CD14-positive monocyte (primary cell): ENCODE results near the gene PHC3. TPM values are rescaled to one million over a fixed set of nuclear protein-coding genes. Genes with fewer than 3 reads are reported as not detected.

Source experiments
- DNase-seq, 3 donors: peaks; one replicate each; pipeline ENCODE4 v3.0.0-alpha.2; 2011 to 2022
- H2AFZ ChIP-seq: 2 replicates; pipeline ENCODE4 v1.6.0; 2012; ENCODE audit warnings: mild to moderate bottlenecking, low read depth, low read length, inconsistent platforms; ENCODE audit not compliant: insufficient read depth, poor library complexity, severe bottlenecking
- H3K27ac ChIP-seq, 2 donors: 1 replicate in 1 of 2; 2 replicates in 1 of 2; pipeline ENCODE4 v1.5.1; 2012 to 2013; ENCODE audit warnings: low read length in 2 of 2, control low read depth in 1 of 2, inconsistent platforms in 1 of 2, low read depth in 1 of 2, mild to moderate bottlenecking in 1 of 2
- H3K27me3 ChIP-seq, 2 donors: one replicate each; pipeline versions ENCODE4 v1.6.0 to v1.6.1; 2011 to 2013; ENCODE audit warnings: low read length in 2 of 2; ENCODE audit not compliant: control insufficient read depth in 2 of 2, insufficient read depth in 2 of 2
- H3K36me3 ChIP-seq, 2 donors: replicated peaks in 1 of 2; 1 replicate in 1 of 2; 2 replicates in 1 of 2; pipeline versions ENCODE4 v1.5.1 to v1.6.1; 2012 to 2013; ENCODE audit warnings: low read length in 2 of 2, control low read depth in 1 of 2, inconsistent platforms in 1 of 2, mild to moderate bottlenecking in 1 of 2; ENCODE audit not compliant: insufficient read depth in 2 of 2, control insufficient read depth in 1 of 2
- H3K4me1 ChIP-seq, 2 donors: 1 replicate in 1 of 2; 2 replicates in 1 of 2; pipeline versions ENCODE4 v1.5.1 to v1.6.1; 2012 to 2013; ENCODE audit warnings: low read length in 2 of 2, control low read depth in 1 of 2, inconsistent platforms in 1 of 2, mild to moderate bottlenecking in 1 of 2, moderate library complexity in 1 of 2; ENCODE audit not compliant: insufficient read depth in 2 of 2, control insufficient read depth in 1 of 2
- H3K4me2 ChIP-seq: replicated peaks from 2 replicates; pipeline ENCODE3; 2012; ENCODE audit warnings: low read length, moderate library complexity, mild to moderate bottlenecking; ENCODE audit not compliant: poor library complexity, severe bottlenecking; ENCODE audit errors: extremely low read depth
- H3K4me3 ChIP-seq, 3 experiments: fragments of 200-600 bp in 1 of 3; sonication (generic) in 1 of 3; replicated peaks in 1 of 3; 1 replicate in 2 of 3; 2 replicates in 1 of 3; pipeline ENCODE4 v1.5.1; 2011 to 2013; ENCODE audit warnings: low read length in 3 of 3, mild to moderate bottlenecking in 3 of 3, control low read depth in 2 of 3, low read depth in 2 of 3, inconsistent platforms in 1 of 3, moderate library complexity in 1 of 3
- H3K79me2 ChIP-seq: 2 replicates; pipeline ENCODE4 v1.6.0; 2012; ENCODE audit warnings: mild to moderate bottlenecking, control low read depth, inconsistent platforms, low read length, moderate library complexity; ENCODE audit not compliant: insufficient read depth
- H3K9ac ChIP-seq: 2 replicates; pipeline ENCODE4 v1.6.0; 2017; ENCODE audit warnings: low read length, mild to moderate bottlenecking; ENCODE audit not compliant: insufficient read depth, poor library complexity, severe bottlenecking
- H3K9me3 ChIP-seq, 2 donors: replicated peaks in 1 of 2; 1 replicate in 1 of 2; 2 replicates in 1 of 2; pipeline versions ENCODE4 v1.5.1 to v1.6.1; 2012 to 2013; ENCODE audit warnings: low read length in 2 of 2, control low read depth in 1 of 2; ENCODE audit not compliant: control insufficient read depth in 1 of 2, insufficient read depth in 1 of 2
- H4K20me1 ChIP-seq: 2 replicates; pipeline ENCODE4 v1.6.0; 2012; ENCODE audit warnings: mild to moderate bottlenecking, low read length, control low read depth, moderate library complexity; ENCODE audit not compliant: insufficient read depth
- H3K27ac Mint-ChIP-seq, 7 donors: one replicate each; pipeline ENCODE4 v1.8.0; 2020; ENCODE audit warnings: mild to moderate bottlenecking in 7 of 7, mixed read lengths in 7 of 7, moderate library complexity in 6 of 7, inconsistent platforms in 2 of 7
- H3K27me3 Mint-ChIP-seq, 3 donors: one replicate each; pipeline ENCODE4 v1.8.0; 2021 to 2022; ENCODE audit warnings: low read depth in 3 of 3, mild to moderate bottlenecking in 3 of 3, mixed read lengths in 3 of 3, moderate library complexity in 3 of 3, inconsistent platforms in 1 of 3
- H3K36me3 Mint-ChIP-seq, 2 donors: one replicate each; pipeline ENCODE4 v1.8.0; 2020; ENCODE audit warnings: mixed read lengths in 2 of 2, inconsistent platforms in 1 of 2, mild to moderate bottlenecking in 1 of 2
- H3K4me1 Mint-ChIP-seq: one replicate; pipeline ENCODE4 v1.8.0; 2020; ENCODE audit warnings: mild to moderate bottlenecking, mixed read lengths
- H3K4me3 Mint-ChIP-seq, 2 donors: one replicate each; pipeline ENCODE4 v1.8.0; 2020; ENCODE audit warnings: mild to moderate bottlenecking in 2 of 2, mixed read lengths in 2 of 2, moderate library complexity in 1 of 2
- H3K9me3 Mint-ChIP-seq, 7 donors: one replicate each; pipeline ENCODE4 v1.8.0; 2020 to 2022; ENCODE audit warnings: mixed read lengths in 7 of 7, mild to moderate bottlenecking in 6 of 7, moderate library complexity in 6 of 7, inconsistent platforms in 2 of 7
- WGBS: methylation state at CpG from one replicate; pipeline ENCODE4 v1.1.5; 2013; ENCODE audit warnings: missing lambda C conversion rate; ENCODE audit not compliant: insufficient coverage; 5-methylcytosine and 5-hydroxymethylcytosine counted together
- intact Hi-C, 2 donors: fragments of 100-400 bp; cut with micrococcal nuclease; formaldehyde crosslinking; loops; one replicate each; pipeline versions ENCODE4 v1.15.0 to v1.15.1; 2023
- polyA plus RNA-seq, 3 donors: library from polyadenylated mRNA; depleted of rRNA in 1 of 3; unstranded in 2 of 3; stranded (reverse) in 1 of 3; fragments of 300-500 nt in 2 of 3; fragments of >200 nt in 1 of 3; fragmentation: Illumina TruSeq in 2 of 3; gene quantifications; 1 replicate in 2 of 3; 2 replicates in 1 of 3; pipeline ENCODE4 v1.2.3, GENCODE V29; 2012 to 2021
- TF ChIP-seq, protein P1 (sequence below): fragments of 200-600 bp; IDR thresholded peaks from one replicate; pipeline ENCODE4 v1.8.0; 2022; ENCODE audit warnings: antibody characterized with exemption, mild to moderate bottlenecking

Gene PHC3
- polyA plus RNA-seq, 3 donors: 7.5 to 26.1 (median 12.6) TPM

DNA sequence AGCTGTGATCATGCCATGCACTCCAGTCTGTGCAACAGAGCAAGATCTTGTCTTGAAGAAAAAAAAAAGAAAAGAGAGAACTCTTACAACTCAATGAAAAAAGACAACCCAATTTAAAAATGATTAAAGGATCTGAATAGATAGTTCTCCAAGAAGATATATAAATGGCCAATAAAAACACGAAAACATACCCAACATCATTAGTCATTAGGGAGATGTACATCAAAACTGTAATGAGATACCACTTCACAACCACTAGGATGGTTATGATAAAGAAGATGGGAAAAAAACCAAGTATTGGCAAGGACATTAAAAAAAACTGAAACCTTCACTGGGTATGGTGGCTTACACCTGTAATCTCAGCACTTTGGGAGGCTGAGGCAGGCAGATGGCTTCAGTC, 38.3 kb upstream of the PHC3 start:
- Histone ChIP-seq H3K4me3 (no peak overlapping the region), H3K79me2 (no peaks in the 10 kb centered on the region), H3K27me3 (no peaks in the 10 kb centered on the region), H3K9me3 (peaks cover 0 to 4% of the 10 kb centered on the region in 2 donors), H4K20me1 (no peaks in the 10 kb centered on the region), H3K27ac (no peak overlapping the region), H3K4me1 (peaks cover 13 to 14% of the 10 kb centered on the region in 2 donors), H2AFZ (peak overlapping the region; percentile 31), H3K36me3 (no peaks in the 10 kb centered on the region), H3K4me2 (no peak overlapping the region), H3K9ac (no peak overlapping the region)
- peaks cover 2 to 13% (median 5%) of the 10 kb centered on the region in 7 donors for H3K9me3 Mint-ChIP-seq
- TF ChIP-seq, protein P1, sequence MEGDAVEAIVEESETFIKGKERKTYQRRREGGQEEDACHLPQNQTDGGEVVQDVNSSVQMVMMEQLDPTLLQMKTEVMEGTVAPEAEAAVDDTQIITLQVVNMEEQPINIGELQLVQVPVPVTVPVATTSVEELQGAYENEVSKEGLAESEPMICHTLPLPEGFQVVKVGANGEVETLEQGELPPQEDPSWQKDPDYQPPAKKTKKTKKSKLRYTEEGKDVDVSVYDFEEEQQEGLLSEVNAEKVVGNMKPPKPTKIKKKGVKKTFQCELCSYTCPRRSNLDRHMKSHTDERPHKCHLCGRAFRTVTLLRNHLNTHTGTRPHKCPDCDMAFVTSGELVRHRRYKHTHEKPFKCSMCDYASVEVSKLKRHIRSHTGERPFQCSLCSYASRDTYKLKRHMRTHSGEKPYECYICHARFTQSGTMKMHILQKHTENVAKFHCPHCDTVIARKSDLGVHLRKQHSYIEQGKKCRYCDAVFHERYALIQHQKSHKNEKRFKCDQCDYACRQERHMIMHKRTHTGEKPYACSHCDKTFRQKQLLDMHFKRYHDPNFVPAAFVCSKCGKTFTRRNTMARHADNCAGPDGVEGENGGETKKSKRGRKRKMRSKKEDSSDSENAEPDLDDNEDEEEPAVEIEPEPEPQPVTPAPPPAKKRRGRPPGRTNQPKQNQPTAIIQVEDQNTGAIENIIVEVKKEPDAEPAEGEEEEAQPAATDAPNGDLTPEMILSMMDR: no peak
- peaks cover 0 to 3% (median 2%) of the 10 kb centered on the region in 3 donors for H3K27me3 Mint-ChIP-seq
- H3K27ac Mint-ChIP-seq: no peak overlapping the region
- no peak overlapping the region for H3K4me3 Mint-ChIP-seq
- peaks cover 15% of the 10 kb centered on the region for H3K4me1 Mint-ChIP-seq
- intact Hi-C loops: loop anchor here in 1 of 2 donors (10.0 kb wide), 1 partner anchor 135 kb away; the partner anchor contains the start of gene SKIL
- no peak for DNase-seq
- H3K36me3 Mint-ChIP-seq: no peaks in the 10 kb centered on the region
- no CpG with 5 or more reads among the region's 1 CpG for WGBS

DNA sequence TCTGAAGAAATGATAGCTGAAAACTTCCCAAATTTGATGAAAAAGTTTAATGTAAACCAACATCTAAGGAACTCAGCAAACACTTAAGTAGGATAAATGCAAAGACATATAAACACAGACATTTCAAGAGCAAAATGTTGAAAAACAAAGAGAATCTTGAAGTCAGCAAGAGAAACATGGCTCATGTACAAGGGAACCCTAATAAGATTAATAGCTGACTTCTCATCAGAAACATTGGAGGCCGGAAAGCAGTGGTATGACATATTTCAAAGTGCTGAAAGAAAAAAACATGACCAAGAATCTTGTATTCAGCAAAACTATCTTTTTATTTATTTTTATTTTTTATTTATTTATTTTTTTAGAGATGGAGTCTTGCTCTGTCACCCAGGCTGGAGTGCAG, 30.1 kb upstream of the PHC3 start:
- Histone ChIP-seq H3K79me2 (no peaks in the 10 kb centered on the region), H3K9me3 (peaks cover 11 to 16% of the 10 kb centered on the region in 2 donors), H3K27me3 (no peaks in the 10 kb centered on the region), H3K4me1 (no peaks in the 10 kb centered on the region), H3K4me2 (no peak overlapping the region), H4K20me1 (no peaks in the 10 kb centered on the region), H3K4me3 (no peak overlapping the region), H3K36me3 (no peaks in the 10 kb centered on the region), H3K9ac (no peak overlapping the region), H2AFZ (no peak overlapping the region), H3K27ac (no peak overlapping the region)
- TF ChIP-seq, protein P1: no peak
- Mint-ChIP-seq H3K36me3 (no peaks in the 10 kb centered on the region), H3K4me3 (no peak overlapping the region), H3K9me3 (peaks cover 12 to 40% (median 24%) of the 10 kb centered on the region in 7 donors), H3K4me1 (peaks cover 6% of the 10 kb centered on the region), H3K27ac (no peak overlapping the region), H3K27me3 (no peaks in the 10 kb centered on the region)
- WGBS: no CpG with 5 or more reads among the region's 1 CpG
- intact Hi-C loops: no loop called here
- no peak for DNase-seq
